NCI-H1436 treated with DMSO at 0.1 percent for 48 hours (cell line): ENCODE data around the gene TRIB2.

ENCODE experiments used
- DNase-seq: peaks from one replicate; lab custom pipeline; 2025; lab: John Stamatoyannopoulos, UW

Gene TRIB2

GRCh38 chr2:12778811-12779579 is 62.3 kb downstream of the TRIB2 start:
- no peak for DNase-seq

- DNase-seq = no peak
These were observed 64.6 kb downstream of the TRIB2 start for GRCh38 chr2:12781329-12781728.

- no peak for DNase-seq
These were observed 71.4 kb downstream of the TRIB2 start for GRCh38 chr2:12787891-12788801.

- DNase-seq = no peak
These were observed 75.2 kb downstream of the TRIB2 start for GRCh38 chr2:12791906-12792305.
